ENCODE measurements around the gene PRKCA. TPM values are rescaled to one million over a fixed set of nuclear protein-coding genes. Genes with fewer than 3 reads are reported as not detected.

Gene PRKCA
- total RNA-seq, 1 donor from 2014 or later = 29.0 TPM

DNA sequence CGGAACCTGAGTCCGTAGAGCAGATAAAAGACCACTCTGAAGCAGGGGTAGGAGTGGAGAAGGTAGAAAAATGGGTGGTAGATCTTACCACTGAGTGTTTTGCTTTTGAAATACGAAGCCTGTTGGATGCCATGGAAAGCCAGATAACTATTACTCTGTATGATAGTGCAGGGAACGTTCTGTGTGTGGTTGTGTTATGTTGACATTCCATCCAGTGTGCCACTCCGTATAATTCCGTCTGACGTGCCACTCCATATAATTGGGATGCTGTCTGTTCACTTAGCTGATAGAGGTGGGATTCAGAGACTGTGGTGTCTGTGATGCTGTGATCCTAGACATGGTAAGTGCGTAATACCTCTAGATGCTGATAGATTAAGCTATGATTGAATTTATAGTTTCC lies 269.3 kb downstream of the PRKCA start:
- intact Hi-C loops (cut with DNase I) = no loop called here
- Histone ChIP-seq H3K9me3 (no peaks in the 10 kb centered on the region), H3K36me3 (no peaks in the 10 kb centered on the region), H3K27ac (no peak overlapping the region), H3K27me3 (ENCODE audit: low read depth) (no peaks in the 10 kb centered on the region), H3K4me1 (no peaks in the 10 kb centered on the region), H3K4me3 (no peak overlapping the region)
- ATAC-seq = no peak
- TF ChIP-seq CTCF (IDR thresholded peaks at IDR 0.05) = no peak
- DNase-seq = no peak

DNA sequence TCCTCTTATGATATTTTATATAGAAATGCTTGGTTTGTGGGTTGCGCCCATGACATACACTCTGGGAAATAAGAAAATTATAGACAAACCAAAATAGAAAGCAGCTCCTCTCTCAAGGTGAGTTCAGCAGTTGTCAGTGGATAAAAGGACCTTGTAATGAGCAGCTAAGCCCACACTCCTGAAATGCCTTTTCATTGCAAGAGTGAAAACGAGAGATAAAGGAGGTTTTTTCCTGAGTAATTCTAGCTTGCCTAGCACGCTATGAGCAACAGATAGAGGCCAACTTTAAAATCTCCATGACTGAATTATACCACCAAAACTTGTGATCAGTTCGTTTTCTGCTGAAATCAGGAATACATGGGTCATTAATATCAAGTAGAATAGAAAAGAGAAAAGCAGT lies 270.7 kb downstream of the PRKCA start:
- Histone ChIP-seq H3K4me1 (peaks cover 8% of the 10 kb centered on the region), H3K27me3 (ENCODE audit: low read depth) (no peaks in the 10 kb centered on the region), H3K9me3 (no peaks in the 10 kb centered on the region), H3K27ac (no peak overlapping the region), H3K36me3 (no peaks in the 10 kb centered on the region), H3K4me3 (no peak overlapping the region)
- intact Hi-C loops (cut with DNase I) = no loop called here
- DNase-seq = no peak
- no peak for TF ChIP-seq CTCF (IDR thresholded peaks at IDR 0.05)
- no peak for ATAC-seq

DNA sequence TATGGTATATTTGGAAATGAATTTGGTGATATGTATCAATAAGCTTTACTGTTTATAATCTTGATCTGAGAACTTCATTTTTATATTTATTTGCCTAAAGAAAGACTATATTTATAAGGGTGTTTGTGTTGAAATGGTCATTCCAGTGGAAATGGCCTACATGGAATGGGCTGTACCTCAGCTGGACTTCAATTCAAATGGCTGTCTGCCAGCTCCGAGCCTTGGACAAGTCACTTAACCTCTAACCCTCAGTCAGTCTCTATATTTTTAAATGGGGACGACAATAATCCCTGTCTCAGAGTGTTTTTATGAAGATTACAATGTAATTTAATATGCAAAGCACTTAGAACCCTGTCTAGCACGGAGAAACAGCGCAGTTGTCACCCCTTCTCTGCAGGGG lies 271.7 kb downstream of the PRKCA start:
- intact Hi-C loops (cut with DNase I) = no loop called here
- TF ChIP-seq CTCF (IDR thresholded peaks at IDR 0.05) = no peak
- ATAC-seq (no peak), DNase-seq (no peak)
- Histone ChIP-seq H3K9me3 (no peaks in the 10 kb centered on the region), H3K4me1 (peaks cover 19% of the 10 kb centered on the region), H3K36me3 (no peaks in the 10 kb centered on the region), H3K27ac (no peak overlapping the region), H3K27me3 (ENCODE audit: low read depth) (no peaks in the 10 kb centered on the region), H3K4me3 (no peak overlapping the region)

DNA sequence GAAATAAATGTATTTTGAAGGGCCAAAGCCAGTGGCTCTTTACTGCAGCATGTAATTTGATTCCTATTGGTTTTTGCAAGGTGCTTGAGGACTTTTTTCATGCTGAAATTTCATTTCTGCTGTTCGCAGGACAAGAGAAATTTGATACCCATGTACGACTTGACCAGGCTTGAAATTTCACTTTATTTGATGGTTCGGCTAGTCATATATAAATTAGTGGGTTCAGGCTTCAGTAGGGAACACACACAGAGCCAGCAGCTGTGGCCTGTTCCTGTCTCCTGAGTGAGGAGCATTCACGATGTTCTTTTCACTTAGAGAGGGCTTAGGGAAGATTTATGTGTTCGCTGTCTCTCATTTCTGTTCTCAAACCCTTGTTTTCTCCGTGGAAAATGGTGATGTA lies 274.1 kb downstream of the PRKCA start:
- intact Hi-C loops (cut with DNase I) = no loop called here
- no peaks in the 10 kb centered on the region for H3K27me3 ChIP-seq (ENCODE audit: low read depth)
- no peak for TF ChIP-seq CTCF (IDR thresholded peaks at IDR 0.05)
- peaks cover 34% of the 10 kb centered on the region for H3K4me1 ChIP-seq
- H3K36me3 ChIP-seq = no peaks in the 10 kb centered on the region
- no peaks in the 10 kb centered on the region for H3K9me3 ChIP-seq
- no peak overlapping the region for H3K4me3 ChIP-seq
- H3K27ac ChIP-seq = no peak overlapping the region
- DNase-seq (no peak), ATAC-seq (no peak)

GRCh38 chr17:66577041-66577440 lies 274.6 kb downstream of the PRKCA start:
- no peaks in the 10 kb centered on the region for H3K9me3 ChIP-seq
- no peaks in the 10 kb centered on the region for H3K27me3 ChIP-seq (ENCODE audit: low read depth)
- H3K4me1 ChIP-seq = peaks cover 34% of the 10 kb centered on the region
- ATAC-seq (no peak), DNase-seq (no peak)
- no peak overlapping the region for H3K4me3 ChIP-seq
- no peak overlapping the region for H3K27ac ChIP-seq
- TF ChIP-seq CTCF (IDR thresholded peaks at IDR 0.05) = no peak
- H3K36me3 ChIP-seq = no peaks in the 10 kb centered on the region
- intact Hi-C loops (cut with DNase I) = no loop called here
